GM12878 (cell line): Measurements from ENCODE around the gene TRIM7. TPM values are rescaled to one million over a fixed set of nuclear protein-coding genes. Genes with fewer than 3 reads are reported as not detected.
A peak's percentile ranks its signal among the peaks of the same experiment; 100 is the strongest.

Experiments
- ATAC-seq: fragments of 200-7000 bp; cut with Tn5 transposase; 3 replicates; pipeline ENCODE4 v1.9.1; 2020; ENCODE audit warnings: mild to moderate bottlenecking, moderate library complexity
- BruUV-seq: library from RNA; stranded (reverse); fragments of 400-500 nt; replicated peaks from 2 replicates; lab custom pipeline; 2021; lab: Mats Ljungman, UMichigan
- CTCF ChIA-PET: fragments of 300-600 bp; sonication (Branson Sonifier 250); formaldehyde crosslinking; extraction: SDS; loops from one replicate; lab custom pipeline; 2021; ENCODE audit warnings: inconsistent platforms; lab: Yijun Ruan, JAX
- POLR2A ChIA-PET: fragments of 350-600 bp; formaldehyde crosslinking; extraction: SDS; loops from one replicate; lab custom pipeline; 2021; ENCODE audit warnings: inconsistent platforms; lab: Charles Lee
- RAD21 ChIA-PET: fragments of 300-600 bp; sonication (Branson Sonifier 250); formaldehyde crosslinking; loops from one replicate; lab custom pipeline; 2023; ENCODE audit warnings: antibody characterized with exemption; ENCODE audit not compliant: unreplicated experiment; lab: Charles Lee
- SMC1A ChIA-PET: fragments of 300-600 bp; sonication (Branson Sonifier 250); formaldehyde crosslinking; loops from one replicate; lab custom pipeline; 2023; ENCODE audit not compliant: unreplicated experiment, uncharacterized antibody; lab: Charles Lee
- DNase-seq: peaks from one replicate; pipeline ENCODE4 v3.0.0-alpha.2; 2011; ENCODE audit warnings: low read depth, low spot score
- FAIRE-seq: peaks from 3 replicates; lab custom pipeline; 2011; peaks lifted over from hg19 to GRCh38; lab: Jason Lieb, UNC
- H2AFZ ChIP-seq: 2 replicates; pipeline ENCODE4 v1.6.0; 2011; ENCODE audit warnings: low read depth, low read length, control low read depth; ENCODE audit not compliant: control insufficient read depth
- H3K27ac ChIP-seq: 2 replicates; pipeline ENCODE4 v1.5.1; 2011; ENCODE audit warnings: control low read depth; ENCODE audit not compliant: control insufficient read depth, insufficient read depth
- H3K27me3 ChIP-seq, 2 experiments: replicated peaks in 1 of 2; 2 replicates each; pipeline versions ENCODE4 v1.6.0 to v1.6.1; 2011; ENCODE audit warnings: low read length in 1 of 2; ENCODE audit not compliant: control insufficient read depth in 2 of 2, insufficient read depth in 2 of 2
- H3K36me3 ChIP-seq, 2 experiments: 2 replicates each; pipeline ENCODE4 v1.5.1; 2011; ENCODE audit warnings: low read length in 1 of 2; ENCODE audit not compliant: control insufficient read depth in 2 of 2, insufficient read depth in 2 of 2
- H3K4me1 ChIP-seq: 2 replicates; pipeline ENCODE4 v1.6.1; 2011; ENCODE audit warnings: mild to moderate bottlenecking, low read length, moderate library complexity, mixed read lengths; ENCODE audit not compliant: control insufficient read depth, insufficient read depth
- H3K4me2 ChIP-seq: 2 replicates; pipeline ENCODE4 v1.6.0; 2011; ENCODE audit warnings: control low read depth; ENCODE audit not compliant: control insufficient read depth, insufficient read depth
- H3K4me3 ChIP-seq: fragments of 200-600 bp; sonication (generic); 2 replicates; pipeline ENCODE4 v1.5.1; 2016
- H3K79me2 ChIP-seq: 2 replicates; pipeline ENCODE4 v1.6.0; 2011; ENCODE audit warnings: low read length; ENCODE audit not compliant: control insufficient read depth, insufficient read depth
- H3K9ac ChIP-seq: 2 replicates; pipeline ENCODE4 v1.8.0; 2011; ENCODE audit warnings: low read length, control low read depth, mixed read lengths; ENCODE audit not compliant: control insufficient read depth, insufficient read depth
- H3K9me3 ChIP-seq: replicated peaks from 3 replicates; pipeline ENCODE4 v1.5.1; 2011; ENCODE audit warnings: mild to moderate bottlenecking, low read length; ENCODE audit not compliant: control insufficient read depth, insufficient read depth
- H4K20me1 ChIP-seq: 2 replicates; pipeline ENCODE4 v1.6.0; 2011; ENCODE audit not compliant: control insufficient read depth, insufficient read depth
- CHD1 ChIP-seq: IDR thresholded peaks from 2 replicates; pipeline ENCODE4 v1.6.1; 2012; ENCODE audit warnings: low read depth, low read length, improper control_type of control experiment
- CHD4 ChIP-seq: fragments of 200-600 bp; sonication (generic); IDR thresholded peaks from 2 replicates; pipeline ENCODE4 v1.6.1; 2016; ENCODE audit warnings: mild to moderate bottlenecking
- ESRRA ChIP-seq: IDR thresholded peaks from 2 replicates; pipeline ENCODE4 v1.6.1; 2012; ENCODE audit warnings: mild to moderate bottlenecking, low read length, improper control_type of control experiment
- IKZF2 ChIP-seq, 2 experiments: fragments of 450-650 bp; IDR thresholded peaks; 2 replicates each; pipeline ENCODE4 v1.6.1; 2017; ENCODE audit warnings: mild to moderate bottlenecking in 2 of 2, moderate library complexity in 2 of 2
- MYC ChIP-seq: IDR thresholded peaks from 2 replicates; pipeline ENCODE4 v1.6.1; 2011; ENCODE audit warnings: mild to moderate bottlenecking, low read length, moderate library complexity, inconsistent platforms; ENCODE audit not compliant: insufficient read depth, insufficient replicate concordance, insufficient read length, severe bottlenecking
- NBN ChIP-seq: fragments of 450-650 bp; IDR thresholded peaks from 2 replicates; pipeline ENCODE4 v1.6.1; 2016
- NRF1 ChIP-seq: conservative IDR thresholded peaks from 2 replicates; pipeline ENCODE4 v1.6.1; 2011; ENCODE audit warnings: mild to moderate bottlenecking, low read depth, low read length, improper control_type of control experiment
- RBBP5 ChIP-seq: fragments of 200-600 bp; sonication (generic); conservative IDR thresholded peaks from 2 replicates; pipeline ENCODE4 v1.6.1; 2016
- SMC3 ChIP-seq: IDR thresholded peaks from 2 replicates; pipeline ENCODE4 v1.6.1; 2011; ENCODE audit warnings: low read length, improper control_type of control experiment, borderline replicate concordance
- SPI1 ChIP-seq: IDR thresholded peaks from 2 replicates; pipeline ENCODE4 v1.6.1; 2011; ENCODE audit warnings: low read depth, mild to moderate bottlenecking, low read length, moderate library complexity, borderline replicate concordance; ENCODE audit not compliant: insufficient read depth
- ZNF274 ChIP-seq: IDR thresholded peaks from one replicate; pipeline ENCODE4 v1.8.0; 2011; ENCODE audit not compliant: insufficient read length, insufficient read depth
- WGBS: methylation state at CpG from one replicate; pipeline ENCODE4 v1.1.6; 2016; ENCODE audit warnings: low lambda C conversion rate; ENCODE audit not compliant: insufficient replicate concordance, insufficient coverage; ENCODE audit errors: missing lambda C conversion rate; 5-methylcytosine and 5-hydroxymethylcytosine counted together
- in situ Hi-C: fragments of 300-500 bp; cut with MboI; formaldehyde crosslinking; loops from 9 replicates; pipeline ENCODE4 v1.14.3; 2018; ENCODE audit warnings: mixed read lengths
- intact Hi-C: fragments of 100-400 bp; cut with micrococcal nuclease; formaldehyde crosslinking; loops from one replicate; pipeline ENCODE4 v1.14.2; 2022; ENCODE audit not compliant: unreplicated experiment
- polyA plus RNA-seq, 11 experiments: library from polyadenylated mRNA; depleted of rRNA in 4 of 11; unstranded in 6 of 11; stranded (reverse) in 5 of 11; fragments of >200 nt; fragmentation: Nextera tagmentation in 4 of 11; fragmentation: Illumina TruSeq in 1 of 11; extraction: Ambion mirVana in 4 of 11; extraction: Trizol in 1 of 11; gene quantifications; 1 replicate in 1 of 11; 2 replicates in 10 of 11; pipeline versions ENCODE4 v1.2.1 to v1.2.3, GENCODE V29; 2011 to 2016; ENCODE audit warnings: inconsistent platforms in 2 of 11, missing spikeins in 2 of 11, low read depth in 1 of 11
- total RNA-seq, 4 experiments: library from RNA; depleted of rRNA in 3 of 4; stranded (reverse); fragments of >200 nt in 3 of 4; fragmentation: Illumina TruSeq in 1 of 4; extraction: Trizol in 1 of 4; gene quantifications; 2 replicates each; pipeline versions ENCODE4 v1.2.1 to v1.2.3, GENCODE V29; 2013 to 2021
- TF ChIP-seq, protein P1 (sequence below): fragments of 450-650 bp; IDR thresholded peaks from 2 replicates; pipeline ENCODE4 v1.6.1; 2017; ENCODE audit warnings: antibody characterized with exemption, mild to moderate bottlenecking, moderate library complexity
- TF ChIP-seq, protein P2 (sequence below): fragments of 450-650 bp; IDR thresholded peaks from 2 replicates; pipeline ENCODE4 v1.6.1; 2016; ENCODE audit warnings: mild to moderate bottlenecking, moderate library complexity, borderline replicate concordance

The TRIM7 gene
- total and polyA plus RNA-seq, 10 of the 15 experiments (the other 5 are each of a cell fraction or from before 2014, with no cell fraction given), result 0.02 to 1.6 (median 0.41) TPM

DNA sequence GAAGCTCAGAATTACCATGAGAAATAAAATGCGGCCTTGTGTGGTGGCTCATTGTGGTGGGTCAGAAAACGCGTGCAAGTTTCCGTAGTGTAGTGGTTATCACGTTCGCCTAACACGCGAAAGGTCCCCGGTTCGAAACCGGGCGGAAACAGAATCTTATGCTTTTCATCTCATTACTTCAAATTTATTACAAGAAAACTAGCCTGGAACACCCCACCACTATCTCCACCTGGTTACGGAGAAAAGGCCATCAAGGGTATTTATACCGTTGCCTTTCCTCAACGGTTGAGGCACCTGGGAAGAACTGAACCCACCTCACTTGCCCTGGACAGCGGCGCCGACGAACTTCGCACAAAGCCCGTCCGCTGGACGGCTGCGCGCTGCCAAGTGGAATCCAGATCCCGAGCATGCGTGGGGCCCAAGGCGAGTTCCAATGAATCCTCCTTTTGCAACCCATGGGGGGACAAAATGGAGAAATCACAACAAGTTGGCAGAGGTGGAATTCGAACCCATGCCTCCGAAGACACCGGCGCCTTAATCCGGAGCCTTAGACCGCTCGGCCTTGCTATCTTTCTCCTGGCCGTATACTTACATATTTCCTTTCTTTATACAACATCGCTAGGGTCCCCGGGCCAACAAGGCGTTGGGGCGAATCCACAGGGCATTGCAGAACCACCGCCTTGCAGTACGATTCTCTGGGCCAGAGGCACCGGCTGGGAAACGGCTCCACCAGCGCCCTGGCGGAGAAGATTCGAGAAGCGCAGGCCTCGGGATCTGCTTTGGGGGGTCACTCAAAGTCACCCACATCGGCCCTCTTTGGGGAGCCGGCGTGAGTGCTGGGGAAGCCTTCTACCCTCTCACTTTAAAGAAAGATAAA lies 40.7 kb downstream of the TRIM7 start (continued):
- TF ChIP-seq, protein P1, sequence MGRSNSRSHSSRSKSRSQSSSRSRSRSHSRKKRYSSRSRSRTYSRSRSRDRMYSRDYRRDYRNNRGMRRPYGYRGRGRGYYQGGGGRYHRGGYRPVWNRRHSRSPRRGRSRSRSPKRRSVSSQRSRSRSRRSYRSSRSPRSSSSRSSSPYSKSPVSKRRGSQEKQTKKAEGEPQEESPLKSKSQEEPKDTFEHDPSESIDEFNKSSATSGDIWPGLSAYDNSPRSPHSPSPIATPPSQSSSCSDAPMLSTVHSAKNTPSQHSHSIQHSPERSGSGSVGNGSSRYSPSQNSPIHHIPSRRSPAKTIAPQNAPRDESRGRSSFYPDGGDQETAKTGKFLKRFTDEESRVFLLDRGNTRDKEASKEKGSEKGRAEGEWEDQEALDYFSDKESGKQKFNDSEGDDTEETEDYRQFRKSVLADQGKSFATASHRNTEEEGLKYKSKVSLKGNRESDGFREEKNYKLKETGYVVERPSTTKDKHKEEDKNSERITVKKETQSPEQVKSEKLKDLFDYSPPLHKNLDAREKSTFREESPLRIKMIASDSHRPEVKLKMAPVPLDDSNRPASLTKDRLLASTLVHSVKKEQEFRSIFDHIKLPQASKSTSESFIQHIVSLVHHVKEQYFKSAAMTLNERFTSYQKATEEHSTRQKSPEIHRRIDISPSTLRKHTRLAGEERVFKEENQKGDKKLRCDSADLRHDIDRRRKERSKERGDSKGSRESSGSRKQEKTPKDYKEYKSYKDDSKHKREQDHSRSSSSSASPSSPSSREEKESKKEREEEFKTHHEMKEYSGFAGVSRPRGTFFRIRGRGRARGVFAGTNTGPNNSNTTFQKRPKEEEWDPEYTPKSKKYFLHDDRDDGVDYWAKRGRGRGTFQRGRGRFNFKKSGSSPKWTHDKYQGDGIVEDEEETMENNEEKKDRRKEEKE, result no peak
- TF ChIP-seq, all 136 proteins: peak for 0

DNA sequence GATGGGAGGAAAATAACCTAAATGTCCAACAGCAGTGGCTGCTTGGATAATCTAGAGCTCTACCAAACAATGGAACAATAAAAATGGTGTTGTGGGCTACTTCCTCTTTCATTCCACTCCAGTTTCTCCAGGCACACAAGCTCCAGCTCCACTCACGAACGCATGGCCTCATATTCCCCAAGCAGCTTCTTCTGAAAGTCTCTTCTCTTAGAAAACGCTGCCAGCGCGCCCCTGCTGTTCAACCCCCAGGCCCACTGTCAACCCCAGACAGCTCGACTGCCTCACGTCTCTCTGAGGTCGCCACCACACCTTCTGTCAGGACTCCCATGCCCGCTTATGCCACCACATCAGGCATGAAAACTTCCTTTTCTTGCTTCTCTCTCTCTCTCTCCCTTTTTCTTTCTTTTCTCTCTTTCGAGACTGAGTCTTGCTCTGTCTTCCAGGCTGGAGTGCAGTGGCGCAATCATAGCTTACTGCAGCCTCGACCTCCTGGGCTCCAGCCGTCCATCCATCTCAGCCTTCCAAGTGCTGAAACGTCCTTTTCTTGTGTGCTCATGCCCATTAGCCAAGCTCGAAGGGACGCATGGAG lies 41.4 kb downstream of the TRIM7 start:
- no peaks in the 10 kb centered on the region for H3K27me3 ChIP-seq
- H3K4me2 ChIP-seq, result peak overlapping the region; percentile 72
- H3K9me3 ChIP-seq, result no peaks in the 10 kb centered on the region
- peak overlapping the region; percentile 38; the same call in 1 of the 2 replicates for H3K4me3 ChIP-seq
- 0 out of 2 replicates have a peak overlapping the region, but pooled peaks have one; percentile 15 for H3K9ac ChIP-seq
- BruUV-seq, result no TSS peak
- no peaks in the 10 kb centered on the region for H4K20me1 ChIP-seq
- DNase-seq (no peak), FAIRE-seq (no peak), ATAC-seq (no peak)
- intact Hi-C loops (no loop called here), in situ Hi-C loops (loop anchor here (5.0 kb wide), 1 partner anchor 361 kb away; the partner anchor contains the start of gene MGAT1)
- H3K27ac ChIP-seq, result no peak overlapping the region
- H3K36me3 ChIP-seq, result no peaks in the 10 kb centered on the region
- ChIA-PET SMC1A (interaction anchor here (0.7 to 1.6 kb wide), 5 partner anchors 9 to 304 kb away, joined by 3 to 5 read pairs (median 4); no protein-coding TSS in a partner anchor), CTCF (interaction anchor here (0.6 to 1.6 kb wide), 4 partner anchors 10 to 356 kb away, joined by 3 to 7 read pairs (median 4); no protein-coding TSS in a partner anchor), RAD21 (interaction anchor here (0.8 kb wide), 1 partner anchor 26 kb away, joined by 3 read pairs; no protein-coding TSS in a partner anchor), POLR2A (interaction anchor here (0.5 kb wide), 2 partner anchors 109 to 307 kb away, joined by 3 to 6 read pairs; no protein-coding TSS in a partner anchor)
- H2AFZ ChIP-seq, result peak overlapping the region; percentile 75
- peaks cover 34% of the 10 kb centered on the region for H3K4me1 ChIP-seq
- 1% methylated on average over 16 of the region's 16 CpGs for WGBS
- no peaks in the 10 kb centered on the region for H3K79me2 ChIP-seq
- TF ChIP-seq RBBP5 (no peak), CHD1 (no peak), NBN (0 out of 2 replicates have a peak, but pooled peaks have one; percentile 33), IKZF2 (IDR thresholded peaks at IDR 0.05) (peak; percentile 11 to 22; a peak in 2 of 4 replicates), ESRRA (no peak), NRF1 (no peak), SMC3 (no peak), ZNF274 (no peak), MYC (no peak), CHD4 (no peak), SPI1 (peak; percentile 36; the same call in 1 of the 2 replicates)
- TF ChIP-seq, protein P2, sequence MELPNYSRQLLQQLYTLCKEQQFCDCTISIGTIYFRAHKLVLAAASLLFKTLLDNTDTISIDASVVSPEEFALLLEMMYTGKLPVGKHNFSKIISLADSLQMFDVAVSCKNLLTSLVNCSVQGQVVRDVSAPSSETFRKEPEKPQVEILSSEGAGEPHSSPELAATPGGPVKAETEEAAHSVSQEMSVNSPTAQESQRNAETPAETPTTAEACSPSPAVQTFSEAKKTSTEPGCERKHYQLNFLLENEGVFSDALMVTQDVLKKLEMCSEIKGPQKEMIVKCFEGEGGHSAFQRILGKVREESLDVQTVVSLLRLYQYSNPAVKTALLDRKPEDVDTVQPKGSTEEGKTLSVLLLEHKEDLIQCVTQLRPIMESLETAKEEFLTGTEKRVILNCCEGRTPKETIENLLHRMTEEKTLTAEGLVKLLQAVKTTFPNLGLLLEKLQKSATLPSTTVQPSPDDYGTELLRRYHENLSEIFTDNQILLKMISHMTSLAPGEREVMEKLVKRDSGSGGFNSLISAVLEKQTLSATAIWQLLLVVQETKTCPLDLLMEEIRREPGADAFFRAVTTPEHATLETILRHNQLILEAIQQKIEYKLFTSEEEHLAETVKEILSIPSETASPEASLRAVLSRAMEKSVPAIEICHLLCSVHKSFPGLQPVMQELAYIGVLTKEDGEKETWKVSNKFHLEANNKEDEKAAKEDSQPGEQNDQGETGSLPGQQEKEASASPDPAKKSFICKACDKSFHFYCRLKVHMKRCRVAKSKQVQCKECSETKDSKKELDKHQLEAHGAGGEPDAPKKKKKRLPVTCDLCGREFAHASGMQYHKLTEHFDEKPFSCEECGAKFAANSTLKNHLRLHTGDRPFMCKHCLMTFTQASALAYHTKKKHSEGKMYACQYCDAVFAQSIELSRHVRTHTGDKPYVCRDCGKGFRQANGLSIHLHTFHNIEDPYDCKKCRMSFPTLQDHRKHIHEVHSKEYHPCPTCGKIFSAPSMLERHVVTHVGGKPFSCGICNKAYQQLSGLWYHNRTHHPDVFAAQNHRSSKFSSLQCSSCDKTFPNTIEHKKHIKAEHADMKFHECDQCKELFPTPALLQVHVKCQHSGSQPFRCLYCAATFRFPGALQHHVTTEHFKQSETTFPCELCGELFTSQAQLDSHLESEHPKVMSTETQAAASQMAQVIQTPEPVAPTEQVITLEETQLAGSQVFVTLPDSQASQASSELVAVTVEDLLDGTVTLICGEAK, result no peak
